ENCODE data around the gene CNOT6.

DNA sequence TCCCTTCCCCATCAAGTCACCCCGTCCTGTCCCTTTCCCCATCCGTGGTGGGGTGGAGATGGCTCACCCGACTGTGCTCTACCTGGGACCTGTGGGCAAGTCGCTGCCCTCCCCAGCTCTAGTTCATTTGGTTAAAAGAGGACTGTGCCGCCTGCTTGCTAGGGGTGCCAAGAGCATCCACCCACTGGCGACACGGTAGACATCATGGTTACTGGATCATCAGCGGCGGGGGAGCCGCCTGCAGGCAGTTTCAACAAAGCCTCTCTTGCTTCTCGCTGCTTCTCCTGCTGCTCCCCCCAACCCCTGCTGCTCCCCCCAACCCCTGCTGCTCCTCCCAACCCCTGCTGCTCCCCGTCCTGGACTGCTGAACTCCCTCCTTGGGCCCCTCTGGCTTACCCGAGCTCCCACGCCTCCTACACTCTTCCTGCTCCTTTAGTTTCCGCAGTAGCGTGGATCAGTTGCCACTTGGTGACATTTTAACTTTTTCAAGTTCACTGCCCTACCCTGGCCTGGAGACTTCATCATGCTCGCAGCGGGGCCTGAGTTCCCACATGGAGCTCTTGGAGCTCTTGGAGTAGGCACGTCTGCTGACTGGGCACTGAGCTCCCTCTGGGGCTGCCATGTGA, 119.1 kb downstream of the CNOT6 start:
- TF ChIP-seq, protein P1, sequence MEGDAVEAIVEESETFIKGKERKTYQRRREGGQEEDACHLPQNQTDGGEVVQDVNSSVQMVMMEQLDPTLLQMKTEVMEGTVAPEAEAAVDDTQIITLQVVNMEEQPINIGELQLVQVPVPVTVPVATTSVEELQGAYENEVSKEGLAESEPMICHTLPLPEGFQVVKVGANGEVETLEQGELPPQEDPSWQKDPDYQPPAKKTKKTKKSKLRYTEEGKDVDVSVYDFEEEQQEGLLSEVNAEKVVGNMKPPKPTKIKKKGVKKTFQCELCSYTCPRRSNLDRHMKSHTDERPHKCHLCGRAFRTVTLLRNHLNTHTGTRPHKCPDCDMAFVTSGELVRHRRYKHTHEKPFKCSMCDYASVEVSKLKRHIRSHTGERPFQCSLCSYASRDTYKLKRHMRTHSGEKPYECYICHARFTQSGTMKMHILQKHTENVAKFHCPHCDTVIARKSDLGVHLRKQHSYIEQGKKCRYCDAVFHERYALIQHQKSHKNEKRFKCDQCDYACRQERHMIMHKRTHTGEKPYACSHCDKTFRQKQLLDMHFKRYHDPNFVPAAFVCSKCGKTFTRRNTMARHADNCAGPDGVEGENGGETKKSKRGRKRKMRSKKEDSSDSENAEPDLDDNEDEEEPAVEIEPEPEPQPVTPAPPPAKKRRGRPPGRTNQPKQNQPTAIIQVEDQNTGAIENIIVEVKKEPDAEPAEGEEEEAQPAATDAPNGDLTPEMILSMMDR (IDR thresholded peaks at IDR 0.05), result no peak
- no peak for TF ChIP-seq POLR2A (IDR thresholded peaks at IDR 0.05)

Data from heart left ventricle (tissue), 13 donors.